GM18951 (cell line): ENCODE measurements around the gene FLVCR1.

Source experiments
- POLR2A ChIP-seq: IDR thresholded peaks from 4 replicates; pipeline ENCODE4 v1.6.1; 2011; ENCODE audit warnings: mild to moderate bottlenecking; ENCODE audit not compliant: insufficient read length, insufficient read depth; ENCODE audit errors: extremely low read depth
- in situ Hi-C: fragments of 300-500 bp; cut with MboI; formaldehyde crosslinking; loops from one replicate; pipeline ENCODE4 v1.12.0; 2022; ENCODE audit warnings: low sequenced_read_pairs, mixed read lengths, inconsistent platforms; ENCODE audit not compliant: unreplicated experiment

FLVCR1 gene

DNA sequence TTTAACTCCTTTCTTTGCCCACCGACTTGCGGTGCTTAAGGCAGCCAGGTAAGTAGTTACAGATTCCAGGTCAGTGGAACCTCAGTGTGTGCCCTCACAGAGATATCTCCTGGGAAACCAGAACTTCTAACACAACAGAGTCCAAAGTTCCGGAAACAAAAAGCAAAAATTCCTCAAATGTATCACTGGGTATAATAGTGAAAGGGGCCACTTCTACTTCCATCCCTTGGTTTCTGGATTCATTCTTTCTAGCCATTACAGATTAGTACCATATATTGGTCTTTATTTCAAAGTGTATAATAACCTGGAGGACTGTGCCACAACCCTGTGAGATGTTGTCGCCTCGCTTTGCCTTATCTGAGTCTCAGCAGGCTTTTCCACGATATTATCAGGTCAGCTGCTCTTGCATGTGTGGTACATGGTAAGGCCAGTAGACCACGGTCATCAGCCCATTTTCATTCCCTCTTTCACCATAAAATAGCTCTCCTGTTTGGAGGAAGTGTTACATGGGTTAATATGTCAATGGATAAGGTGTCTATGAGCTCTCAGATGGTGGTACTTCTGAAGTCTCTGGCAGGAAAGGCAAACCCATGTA, 77.4 kb downstream of the FLVCR1 start:
- in situ Hi-C loops, result no loop called here
- TF ChIP-seq POLR2A, result no peak

DNA sequence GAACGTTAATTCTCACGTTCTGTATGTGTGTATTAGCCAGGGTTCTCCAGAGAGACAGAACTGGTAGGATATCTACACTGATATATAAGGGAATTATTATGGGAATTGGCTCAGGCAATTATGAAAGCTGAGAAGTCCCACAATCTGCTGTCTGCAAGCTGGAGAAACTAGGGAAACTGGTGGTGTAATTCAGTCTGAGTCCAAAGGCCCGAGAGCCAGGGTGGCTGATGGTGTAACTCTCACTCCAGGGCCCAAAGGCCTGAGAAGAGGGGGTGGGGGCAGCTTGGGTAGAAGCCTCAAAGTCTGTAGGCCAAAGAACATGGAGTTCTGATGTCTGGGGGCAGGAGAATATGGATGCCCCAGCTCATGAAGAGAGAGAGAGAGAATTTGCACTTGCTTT, 79.0 kb downstream of the FLVCR1 start:
- TF ChIP-seq POLR2A, result no peak
- in situ Hi-C loops, result no loop called here

- in situ Hi-C loops, result no loop called here
- TF ChIP-seq POLR2A, result no peak
These were observed 80.8 kb downstream of the FLVCR1 start for GRCh38 chr1:212938846-212939245.

- TF ChIP-seq POLR2A, result no peak
- in situ Hi-C loops, result no loop called here
These were observed 83.4 kb downstream of the FLVCR1 start for GRCh38 chr1:212941452-212941851.

GRCh38 chr1:212942679-212943392, 84.8 kb downstream of the FLVCR1 start:
- in situ Hi-C loops, result no loop called here
- TF ChIP-seq POLR2A, result no peak

DNA sequence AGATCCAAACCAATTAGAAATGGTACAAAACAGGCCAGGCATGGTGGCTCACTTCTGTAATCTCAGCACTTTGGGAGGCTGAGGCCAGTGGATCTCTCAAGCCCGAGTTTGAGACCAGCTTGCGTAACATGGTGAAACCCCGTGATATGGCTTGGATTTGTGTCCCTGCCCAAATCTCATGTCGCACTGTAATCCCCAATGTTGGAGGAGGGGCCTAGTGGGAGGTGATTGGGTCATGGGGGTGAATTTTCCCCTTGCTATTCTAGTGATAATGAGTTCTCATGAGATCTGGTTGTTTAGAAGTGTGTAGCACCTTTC, 85.3 kb downstream of the FLVCR1 start:
- in situ Hi-C loops, result no loop called here
- TF ChIP-seq POLR2A, result no peak

- no peak for TF ChIP-seq POLR2A
- in situ Hi-C loops, result no loop called here
These were observed 86.3 kb downstream of the FLVCR1 start for GRCh38 chr1:212944229-212944901.

DNA sequence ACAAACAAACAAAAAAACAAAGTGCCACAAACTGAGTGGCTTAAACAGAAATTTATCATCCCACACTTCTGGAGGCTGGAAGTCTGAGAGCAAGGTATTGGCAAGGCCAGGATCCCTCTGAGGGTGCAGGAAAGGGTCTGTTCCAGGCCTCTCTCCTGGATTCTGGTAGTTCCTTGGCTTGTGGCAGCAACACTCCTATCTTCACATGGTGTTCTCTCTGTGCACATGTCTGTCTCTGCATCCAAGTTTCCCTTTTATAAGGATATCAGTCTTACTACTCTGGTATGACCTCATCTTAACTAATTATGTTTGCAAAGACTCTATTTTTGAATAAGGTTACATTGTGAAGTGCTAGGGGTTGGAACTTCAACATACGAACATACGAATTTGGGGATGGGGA, 87.0 kb downstream of the FLVCR1 start:
- in situ Hi-C loops, result no loop called here
- no peak for TF ChIP-seq POLR2A

- in situ Hi-C loops, result no loop called here
- no peak for TF ChIP-seq POLR2A
These were observed 87.5 kb downstream of the FLVCR1 start for GRCh38 chr1:212945463-212946160.

GRCh38 chr1:212946872-212947271, 88.8 kb downstream of the FLVCR1 start:
- in situ Hi-C loops, result no loop called here
- no peak for TF ChIP-seq POLR2A
